GM18951 (cell line): ENCODE results near the gene THY1.

ENCODE experiments used
- POLR2A ChIP-seq: IDR thresholded peaks from 4 replicates; pipeline ENCODE4 v1.6.1; 2011; ENCODE audit warnings: mild to moderate bottlenecking; ENCODE audit not compliant: insufficient read length, insufficient read depth; ENCODE audit errors: extremely low read depth
- in situ Hi-C: fragments of 300-500 bp; cut with MboI; formaldehyde crosslinking; loops from one replicate; pipeline ENCODE4 v1.12.0; 2022; ENCODE audit warnings: low sequenced_read_pairs, mixed read lengths, inconsistent platforms; ENCODE audit not compliant: unreplicated experiment

Gene THY1

DNA sequence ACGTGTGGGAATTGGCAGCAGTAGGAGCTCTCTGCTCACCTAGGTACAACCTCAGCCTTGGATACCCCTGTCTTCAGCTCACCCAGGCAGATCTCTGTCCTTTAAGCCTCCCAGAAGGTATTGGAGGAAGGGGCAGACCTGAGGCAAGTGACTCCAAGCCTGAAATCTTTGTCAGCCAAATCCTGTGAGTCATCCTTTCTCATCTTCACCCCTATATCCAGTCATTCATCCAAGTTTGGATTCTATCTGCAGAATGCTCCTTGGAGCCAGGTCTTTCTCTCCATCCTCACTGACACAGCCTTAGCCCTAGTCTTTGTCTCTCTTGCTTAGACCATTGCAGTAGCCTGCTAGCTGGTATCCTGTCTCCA is 10.4 kb upstream of the THY1 start:
- TF ChIP-seq POLR2A, result no peak
- in situ Hi-C loops, result no loop called here

DNA sequence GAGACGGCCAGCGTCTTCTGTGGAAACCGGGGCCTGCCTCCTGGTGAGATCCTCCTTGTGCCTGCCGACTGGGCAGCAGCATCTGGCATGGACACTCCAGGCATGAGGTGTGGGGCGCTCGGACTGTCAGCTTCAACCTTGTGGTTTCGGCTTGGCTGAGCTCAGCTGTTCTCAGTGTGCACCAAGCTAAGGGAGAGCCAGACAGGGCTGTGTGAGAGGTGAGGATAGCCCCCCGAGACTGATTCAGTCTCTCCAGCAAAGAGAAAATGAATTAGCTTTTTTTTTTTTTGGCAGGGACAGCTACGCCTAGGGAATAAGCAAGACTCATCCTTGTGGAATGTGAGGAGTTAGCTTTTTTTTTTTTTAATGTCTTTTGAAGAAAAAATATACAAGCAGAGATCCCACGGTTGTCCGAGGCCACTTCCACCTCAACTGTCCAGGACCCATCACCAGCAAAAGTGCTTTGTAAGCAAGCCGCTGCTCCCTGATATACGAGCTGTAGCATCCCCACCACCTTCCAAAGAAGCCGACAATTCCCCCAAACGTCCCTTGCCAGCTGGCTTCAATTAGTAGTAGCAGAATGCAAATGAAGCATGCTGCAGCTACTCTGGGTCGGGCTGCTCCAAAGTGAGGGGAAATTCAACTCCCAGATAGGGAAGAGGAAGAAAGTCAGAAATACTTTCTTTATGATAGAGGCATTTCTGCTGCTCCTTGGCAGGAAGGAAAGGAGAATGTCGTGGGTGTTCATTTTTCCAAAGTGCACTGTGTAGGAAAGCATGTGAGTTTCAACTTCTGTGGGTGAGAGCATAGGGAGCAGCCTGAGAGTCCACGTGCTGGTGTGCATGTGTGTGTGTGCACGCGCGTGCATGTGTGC is 9.7 kb upstream of the THY1 start:
- TF ChIP-seq POLR2A, result no peak
- in situ Hi-C loops, result no loop called here

DNA sequence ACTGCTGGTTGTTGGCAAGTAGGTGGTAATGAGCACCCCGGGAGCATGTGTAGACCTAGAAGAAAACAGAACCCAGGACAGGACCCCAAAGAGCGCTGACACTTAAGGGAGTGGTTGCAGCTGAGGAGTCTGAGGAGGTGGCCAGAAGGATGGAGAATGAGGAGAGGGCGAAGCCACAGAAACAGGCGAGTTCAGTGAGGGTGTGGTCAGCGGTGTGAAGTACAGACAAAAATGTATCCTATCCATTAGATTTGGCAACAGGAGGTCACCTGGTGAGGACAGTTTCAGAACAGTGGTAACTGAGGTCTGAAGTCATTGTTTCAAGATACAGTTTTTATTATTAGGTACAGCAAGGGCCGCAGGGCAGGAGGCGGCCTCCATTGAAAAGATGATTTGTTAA is 8.6 kb upstream of the THY1 start:
- in situ Hi-C loops, result no loop called here
- no peak for TF ChIP-seq POLR2A

DNA sequence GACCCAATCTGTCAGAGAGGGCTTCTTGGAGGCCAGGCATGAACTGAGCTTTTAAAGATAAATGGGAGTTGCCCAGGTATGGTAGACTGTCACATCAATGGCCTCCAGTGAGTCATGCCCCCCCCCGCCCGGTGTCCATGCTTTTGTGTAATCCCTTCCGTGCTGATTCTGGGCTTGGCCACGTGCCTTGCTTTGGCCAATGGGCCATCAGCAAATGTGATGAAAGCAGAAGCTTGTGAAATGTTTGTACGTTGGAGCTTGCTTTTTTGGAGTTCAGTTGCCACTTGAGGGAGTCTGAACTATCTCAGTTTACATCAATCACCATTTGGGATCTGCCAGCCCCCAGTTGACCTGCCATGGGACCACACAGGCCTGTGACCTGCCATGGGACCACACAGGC is 4.3 kb upstream of the THY1 start:
- in situ Hi-C loops, result no loop called here
- TF ChIP-seq POLR2A, result no peak

DNA sequence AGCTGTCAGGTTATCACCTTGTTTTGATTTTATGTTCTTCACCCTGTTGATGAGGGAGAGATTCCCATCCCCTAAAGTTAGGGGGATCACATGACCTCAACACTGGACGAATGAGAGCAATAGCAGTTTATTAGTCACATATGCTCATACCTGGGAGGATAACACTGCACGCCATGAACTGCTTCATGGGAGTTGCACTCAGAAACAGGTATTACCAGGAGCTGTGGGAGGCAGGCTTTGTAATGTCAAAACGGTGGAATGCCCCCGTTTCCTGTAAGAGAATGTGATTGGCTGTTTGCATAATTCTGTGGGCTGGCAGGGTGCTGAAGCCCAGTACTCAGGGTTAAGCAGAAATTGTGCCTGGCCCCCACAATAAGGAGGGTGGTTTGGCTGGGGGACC is 3.2 kb upstream of the THY1 start:
- in situ Hi-C loops, result no loop called here
- no peak for TF ChIP-seq POLR2A

DNA sequence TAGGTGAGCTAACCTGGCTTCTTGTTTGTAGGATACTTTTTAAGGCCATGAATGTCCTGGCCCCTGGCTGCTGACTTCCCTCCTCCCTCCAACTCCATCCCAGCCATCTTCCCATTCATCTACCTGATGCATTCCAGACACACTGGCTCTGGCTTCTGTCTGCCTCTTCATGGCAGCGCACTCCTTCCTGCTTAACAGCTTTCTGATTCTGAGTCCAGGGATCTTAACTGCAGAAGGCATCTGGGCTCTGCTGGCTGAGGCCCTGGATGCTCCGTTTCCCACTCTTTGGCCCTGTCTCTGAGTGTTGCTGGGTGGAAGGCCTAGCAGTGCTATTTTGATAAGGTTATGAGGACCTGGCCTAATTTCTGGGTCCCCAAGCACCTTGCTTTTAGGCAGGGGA is 1.8 kb upstream of the THY1 start:
- in situ Hi-C loops, result no loop called here

DNA sequence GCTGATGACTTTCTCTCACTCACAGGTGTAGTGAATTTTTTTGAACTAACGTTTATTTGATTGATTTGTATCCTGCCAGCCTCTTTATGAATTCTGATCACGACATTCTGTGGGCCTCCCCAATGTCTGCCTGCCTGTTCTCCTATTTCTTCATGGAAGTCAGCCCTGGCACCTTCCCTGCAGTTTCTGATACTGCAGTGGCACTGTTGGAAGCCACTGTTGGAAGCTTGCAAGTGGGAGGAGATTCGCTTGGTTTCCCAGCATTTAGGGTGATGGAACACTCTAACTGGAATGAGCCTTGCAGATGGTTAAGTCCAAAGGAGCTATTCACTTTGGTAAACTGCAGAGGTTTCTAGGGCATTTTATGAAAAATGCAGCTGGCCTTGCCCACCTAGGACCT is 1.3 kb upstream of the THY1 start:
- TF ChIP-seq POLR2A, result no peak
- in situ Hi-C loops, result no loop called here

More for the DNA sequence above, 1.8 kb upstream of the THY1 start:
- TF ChIP-seq POLR2A, result no peak

DNA sequence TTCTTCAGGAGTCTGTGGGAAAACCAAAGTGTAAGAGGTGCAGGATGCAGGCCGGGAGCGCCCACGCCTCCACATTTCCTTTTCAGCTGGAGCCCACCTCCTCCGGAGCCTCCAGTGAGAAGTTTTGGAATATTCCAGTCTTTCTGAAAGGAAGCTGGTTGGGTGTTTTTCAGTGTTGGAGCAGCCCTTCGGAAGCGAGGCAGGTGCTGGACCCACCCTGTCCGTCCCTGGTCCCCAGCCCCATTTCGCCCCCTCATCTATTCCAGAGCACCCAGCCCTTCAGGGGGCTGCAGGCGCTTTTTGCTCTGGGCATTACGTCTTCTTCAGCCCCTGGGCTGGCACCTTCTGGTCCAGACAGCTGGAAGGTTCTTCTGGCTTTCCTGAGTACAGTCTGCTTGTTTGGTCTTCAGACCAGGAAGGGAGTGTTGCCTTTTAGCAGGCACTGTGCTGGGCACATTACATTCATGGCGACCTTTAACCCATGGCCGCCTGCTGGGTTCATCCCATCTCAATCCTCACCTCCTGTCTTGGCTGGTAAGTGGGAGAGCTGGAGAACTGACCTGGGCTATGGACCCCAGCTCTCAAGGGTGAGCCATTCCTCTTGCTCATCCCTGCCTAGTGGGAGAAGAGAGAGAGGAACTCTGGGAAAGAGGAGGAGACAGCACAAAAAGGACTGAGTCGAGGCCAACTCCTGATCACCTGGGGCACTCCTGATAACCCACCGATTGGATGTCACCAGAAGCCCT is 710 bp upstream of the THY1 start:
- in situ Hi-C loops, result no loop called here
- TF ChIP-seq POLR2A, result no peak

DNA sequence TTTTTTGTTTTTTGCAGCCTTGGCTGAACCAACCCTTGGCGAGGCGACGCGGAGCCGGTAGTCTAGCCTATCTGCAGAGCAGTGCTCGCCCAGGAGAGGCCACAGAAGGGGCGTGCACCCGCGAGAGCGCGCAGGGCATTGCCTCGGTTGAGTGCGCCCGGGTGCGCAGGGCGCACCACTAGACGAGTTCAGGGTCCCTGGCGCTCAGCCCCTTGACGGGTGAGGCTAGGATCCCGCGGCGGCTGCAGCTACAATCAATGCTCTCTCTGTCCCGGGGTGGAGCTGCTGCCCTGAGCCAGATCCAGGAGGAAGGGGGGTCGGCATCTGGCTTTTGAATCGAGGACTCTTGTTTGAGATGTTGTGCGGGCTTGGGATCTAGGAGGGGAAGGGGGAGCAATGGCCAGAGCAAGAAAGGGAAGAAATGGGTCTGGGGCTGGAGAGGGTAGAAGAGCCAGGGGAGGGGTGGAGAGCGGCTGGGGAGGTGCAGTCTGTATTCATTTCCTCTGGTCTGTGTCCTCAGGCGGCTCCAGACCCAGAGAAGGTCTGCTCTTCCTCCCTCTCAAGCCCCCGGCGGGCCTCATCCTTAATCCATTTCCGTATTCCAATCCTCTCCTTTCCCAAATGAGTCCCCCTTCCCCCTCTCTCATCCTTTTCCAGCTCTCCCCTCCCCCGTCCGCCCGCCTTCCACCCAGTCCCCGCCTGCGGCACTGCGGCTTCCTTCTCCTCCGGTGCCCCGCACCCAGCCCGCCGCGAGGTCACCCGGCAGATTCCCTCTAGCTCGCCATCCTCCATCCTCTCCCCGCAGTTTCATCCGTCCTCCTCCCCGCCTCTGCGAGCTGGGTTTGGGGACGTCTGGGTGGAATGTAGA is 797 bp downstream of the THY1 start:
- in situ Hi-C loops, result no loop called here
- no peak for TF ChIP-seq POLR2A

DNA sequence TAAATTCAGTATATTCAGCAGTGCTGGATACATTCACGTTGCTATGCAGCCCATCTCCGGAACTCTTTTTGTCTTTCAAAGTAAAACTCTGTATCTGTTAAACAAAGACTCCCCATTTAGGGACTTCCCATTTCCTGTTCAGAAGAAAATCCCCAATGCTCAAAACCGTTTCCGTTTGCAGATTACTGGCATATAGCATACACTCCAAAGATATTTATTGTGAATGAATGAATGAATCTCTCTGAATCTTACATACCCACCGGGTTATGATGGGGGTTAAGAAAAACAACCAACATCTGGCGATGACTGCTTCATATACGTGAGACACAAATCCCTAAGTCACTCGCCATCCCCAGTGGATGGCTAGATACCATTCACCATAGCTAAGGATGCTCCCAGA is 1.6 kb downstream of the THY1 start:
- in situ Hi-C loops, result no loop called here
- TF ChIP-seq POLR2A, result no peak

DNA sequence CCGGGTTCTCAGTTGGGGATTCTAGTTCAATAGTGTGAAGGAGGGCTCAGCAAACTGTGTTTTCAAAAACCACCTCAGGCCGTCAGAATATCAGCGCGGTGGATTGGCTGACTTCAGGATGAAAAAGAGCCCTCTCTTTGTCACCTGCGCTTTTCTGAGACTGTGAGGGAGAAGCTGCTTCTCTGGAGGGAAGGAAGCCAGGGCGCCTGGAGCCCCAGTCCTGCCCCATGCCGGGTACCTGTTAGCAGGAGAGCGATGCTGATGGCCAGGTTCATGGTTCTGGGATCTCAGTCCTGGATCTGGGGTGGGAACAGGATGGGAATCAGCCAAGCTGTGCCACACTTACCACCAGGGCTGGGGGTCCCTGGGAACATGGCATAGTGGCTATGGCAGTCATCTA is 2.3 kb downstream of the THY1 start:
- in situ Hi-C loops, result no loop called here
- no peak for TF ChIP-seq POLR2A

DNA sequence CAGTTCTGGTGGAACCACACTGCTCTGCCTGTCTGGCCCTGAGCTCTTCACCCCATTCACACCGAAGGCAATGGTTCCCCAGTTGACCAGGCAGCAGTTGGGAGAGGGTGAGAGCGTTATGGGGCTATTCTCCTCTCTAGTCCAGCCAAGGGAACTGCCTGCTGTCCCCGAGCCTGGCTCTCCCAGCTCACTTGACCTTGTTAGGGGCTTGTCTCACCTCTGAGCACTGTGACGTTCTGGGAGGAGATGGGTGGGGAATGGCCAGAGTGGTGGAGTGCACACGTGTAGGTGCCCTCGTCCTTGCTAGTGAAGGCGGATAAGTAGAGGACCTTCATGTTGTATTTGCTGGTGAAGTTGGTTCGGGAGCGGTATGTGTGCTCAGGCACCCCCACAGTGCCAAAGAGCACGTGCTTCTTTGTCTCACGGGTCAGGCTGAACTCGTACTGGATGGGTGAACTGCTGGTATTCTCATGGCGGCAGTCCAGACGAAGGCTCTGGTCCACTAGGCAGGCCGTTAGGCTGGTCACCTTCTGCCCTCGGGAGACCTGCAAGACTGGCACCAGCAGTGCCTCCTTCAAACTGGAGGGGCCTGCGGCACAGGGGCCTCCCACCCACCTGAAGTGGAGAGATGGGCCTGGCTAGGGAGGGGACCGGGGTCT is 3.0 kb downstream of the THY1 start:
- in situ Hi-C loops, result no loop called here
- no peak for TF ChIP-seq POLR2A

DNA sequence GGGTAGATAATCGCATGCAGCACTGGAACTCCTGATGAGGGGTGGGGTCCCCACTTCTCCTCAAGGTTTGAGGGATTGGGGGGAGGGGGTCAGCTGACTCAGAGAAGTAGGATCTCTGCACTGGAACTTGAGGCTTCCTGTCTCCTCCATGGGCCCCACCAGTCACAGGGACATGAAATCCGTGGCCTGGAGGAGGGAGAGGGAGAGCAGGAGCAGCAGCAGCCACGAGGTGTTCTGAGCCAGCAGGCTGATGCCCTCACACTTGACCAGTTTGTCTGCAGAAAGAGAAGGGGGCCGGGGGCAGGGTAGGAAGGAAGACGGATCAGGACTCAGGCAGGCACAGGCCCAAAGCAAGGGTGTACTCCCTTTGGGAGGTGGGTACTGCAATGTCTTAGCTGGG is 3.7 kb downstream of the THY1 start:
- in situ Hi-C loops, result no loop called here
- no peak for TF ChIP-seq POLR2A
